ENCODE measurements around the gene MDGA2.

DNA sequence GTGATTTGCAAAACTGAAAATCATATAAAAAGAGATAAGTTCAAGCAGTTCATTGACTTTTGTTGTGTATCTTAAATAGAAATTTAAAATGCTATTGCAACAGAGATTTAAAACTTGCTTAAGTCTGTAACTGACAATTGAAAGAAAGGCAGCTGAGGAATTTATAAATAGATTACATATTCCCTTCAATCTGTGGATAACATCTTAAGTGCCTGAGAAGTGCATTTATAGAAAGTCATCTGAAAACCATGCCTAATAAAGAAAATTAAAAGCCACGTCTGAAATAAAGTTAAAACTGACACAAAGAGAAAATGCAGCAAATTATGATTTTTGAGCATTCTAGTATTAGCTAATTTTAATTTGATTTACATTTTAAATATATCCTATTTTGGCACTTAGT lies 479.8 kb downstream of the MDGA2 start:
- TF ChIP-seq POLR2AphosphoS5 (IDR thresholded peaks at IDR 0.05; ENCODE audit: low read depth, low read length) (no peak), MAFK (IDR thresholded peaks at IDR 0.05; ENCODE audit: low read depth, low read length) (no peak)

Measured in H1 (cell line).